Keratinocyte (primary cell): Measurements from ENCODE around the gene RGS6. TPM values are rescaled to one million over a fixed set of nuclear protein-coding genes. Genes with fewer than 3 reads are reported as not detected.

Experiments used
- DNase-seq: peaks from one replicate; pipeline ENCODE4 v3.0.0-alpha.2; 2011; ENCODE audit warnings: low read depth, missing footprints, low spot score
- FAIRE-seq: peaks from 2 replicates; lab custom pipeline; 2011; peaks lifted over from hg19 to GRCh38; lab: Jason Lieb, UNC
- H2AFZ ChIP-seq: 2 replicates; pipeline ENCODE4 v1.6.0; 2012; ENCODE audit warnings: low read length, control low read depth, inconsistent platforms; ENCODE audit not compliant: control insufficient read depth
- H3K27ac ChIP-seq: 2 replicates; pipeline ENCODE4 v1.5.1; 2011; ENCODE audit warnings: low read length; ENCODE audit not compliant: control insufficient read depth, insufficient read depth
- H3K27me3 ChIP-seq: 3 replicates; pipeline ENCODE4 v1.6.0; 2011; ENCODE audit warnings: low read length; ENCODE audit not compliant: control insufficient read depth, insufficient read depth; ENCODE audit errors: extremely low read depth
- H3K36me3 ChIP-seq, 2 experiments: 2 replicates in 1 of 2; 3 replicates in 1 of 2; pipeline ENCODE4 v1.5.1; 2011; ENCODE audit warnings: low read length in 2 of 2, mild to moderate bottlenecking in 1 of 2; ENCODE audit not compliant: control insufficient read depth in 2 of 2, insufficient read depth in 2 of 2; ENCODE audit errors: extremely low read depth in 1 of 2
- H3K4me1 ChIP-seq: 3 replicates; pipeline ENCODE4 v1.5.1; 2011; ENCODE audit warnings: low read length; ENCODE audit not compliant: control insufficient read depth, insufficient read depth; ENCODE audit errors: extremely low read depth
- H3K4me2 ChIP-seq: 3 replicates; pipeline ENCODE4 v1.6.0; 2011; ENCODE audit warnings: low read depth, low read length; ENCODE audit not compliant: control insufficient read depth, insufficient read depth; ENCODE audit errors: extremely low read depth
- H3K4me3 ChIP-seq, 3 experiments: fragments of 200-600 bp in 1 of 3; sonication (generic) in 1 of 3; 2 replicates in 2 of 3; 3 replicates in 1 of 3; pipeline ENCODE4 v1.5.1; 2011 to 2016; ENCODE audit warnings: low read length in 3 of 3, mild to moderate bottlenecking in 3 of 3, control low read depth in 2 of 3, inconsistent platforms in 1 of 3, low read depth in 1 of 3, mixed read lengths in 1 of 3, mixed run types in 1 of 3, moderate library complexity in 1 of 3; ENCODE audit not compliant: control insufficient read depth in 2 of 3, insufficient read depth in 2 of 3; ENCODE audit errors: extremely low read depth in 1 of 3
- H3K79me2 ChIP-seq: 2 replicates; pipeline ENCODE4 v1.6.0; 2012; ENCODE audit warnings: low read length; ENCODE audit not compliant: control insufficient read depth, insufficient read depth
- H3K9ac ChIP-seq: 3 replicates; pipeline ENCODE4 v1.6.0; 2011; ENCODE audit warnings: low read length; ENCODE audit not compliant: control insufficient read depth, insufficient read depth; ENCODE audit errors: extremely low read depth
- H3K9me1 ChIP-seq: 3 replicates; pipeline ENCODE4 v1.6.0; 2011; ENCODE audit warnings: low read length; ENCODE audit not compliant: control insufficient read depth, insufficient read depth; ENCODE audit errors: extremely low read depth
- H3K9me3 ChIP-seq: 2 replicates; pipeline ENCODE4 v1.5.1; 2012; ENCODE audit warnings: low read depth, low read length; ENCODE audit not compliant: control insufficient read depth
- H4K20me1 ChIP-seq: 3 replicates; pipeline ENCODE4 v1.6.0; 2011; ENCODE audit warnings: low read length; ENCODE audit not compliant: control insufficient read depth, insufficient read depth; ENCODE audit errors: extremely low read depth
- EZH2 ChIP-seq: IDR thresholded peaks from one replicate; pipeline ENCODE4 v1.6.1; 2012; ENCODE audit warnings: inconsistent platforms, mild to moderate bottlenecking, low read length, moderate library complexity
- dilution Hi-C: fragments of 300-500 bp; cut with MboI; formaldehyde crosslinking; loops from one replicate; pipeline ENCODE4 v1.7.0; 2020; ENCODE audit warnings: low sequenced_read_pairs; ENCODE audit not compliant: extremely low pct_ligation_motif_present
- polyA plus RNA-seq, 5 experiments: library from polyadenylated mRNA; depleted of rRNA in 3 of 5; stranded (reverse) in 3 of 5; stranded (forward) in 1 of 5; unstranded in 1 of 5; fragments of >200 nt; gene quantifications; 1 replicate in 1 of 5; 2 replicates in 3 of 5; 3 replicates in 1 of 5; pipeline versions ENCODE4 v1.2.1 to v1.2.3, GENCODE V29; 2011 to 2012; ENCODE audit warnings: missing spikeins in 2 of 5, low read depth in 1 of 5, low replicate concordance in 1 of 5
- TF ChIP-seq, protein P1 (sequence below), 3 experiments: IDR thresholded peaks in 1 of 3; conservative IDR thresholded peaks in 1 of 3; optimal IDR thresholded peaks in 1 of 3; 2 replicates in 2 of 3; 3 replicates in 1 of 3; pipeline versions ENCODE3 to v1.5.1; 2011; ENCODE audit warnings: low read length in 3 of 3, mild to moderate bottlenecking in 3 of 3, moderate library complexity in 2 of 3, control low read depth in 1 of 3, inconsistent platforms in 1 of 3; ENCODE audit not compliant: insufficient read depth in 2 of 3; ENCODE audit errors: extremely low read depth in 1 of 3

Gene RGS6
- polyA plus RNA-seq, 1 donor (not counting 4 experiments of a cell fraction or from before 2014, with no cell fraction given) = not detected

DNA sequence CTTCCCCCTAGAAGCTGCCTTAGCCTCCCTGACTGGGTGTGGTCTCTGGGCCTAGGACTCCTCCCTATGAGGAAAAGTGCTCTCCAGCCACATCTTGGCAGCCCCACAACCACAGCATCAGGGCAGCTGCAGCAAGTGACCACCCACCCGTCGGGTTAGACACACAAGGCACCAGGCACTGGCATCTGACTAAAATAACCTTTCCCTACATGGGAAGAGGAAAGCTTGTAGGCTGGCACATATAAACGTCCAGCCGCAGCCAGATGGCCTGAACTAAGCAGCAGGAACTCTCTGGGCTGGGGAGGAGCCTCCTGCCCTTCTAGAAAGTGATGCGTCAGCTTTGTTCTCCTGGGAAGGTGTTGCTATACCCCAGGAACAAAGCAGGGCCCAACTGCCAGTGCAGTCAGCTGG is 632.9 kb downstream of the RGS6 start:
- H2AFZ ChIP-seq = no peak overlapping the region
- dilution Hi-C loops = no loop called here
- no peak overlapping the region for H3K27ac ChIP-seq
- H3K9me1 ChIP-seq = no peaks in the 10 kb centered on the region
- H3K9me3 ChIP-seq = no peaks in the 10 kb centered on the region
- no peaks in the 10 kb centered on the region for H3K36me3 ChIP-seq
- H3K79me2 ChIP-seq = no peaks in the 10 kb centered on the region
- H3K4me1 ChIP-seq = peaks cover 2% of the 10 kb centered on the region
- no peak for DNase-seq
- no peaks in the 10 kb centered on the region for H3K27me3 ChIP-seq
- FAIRE-seq = no peak
- no peak for TF ChIP-seq EZH2
- TF ChIP-seq, protein P1, sequence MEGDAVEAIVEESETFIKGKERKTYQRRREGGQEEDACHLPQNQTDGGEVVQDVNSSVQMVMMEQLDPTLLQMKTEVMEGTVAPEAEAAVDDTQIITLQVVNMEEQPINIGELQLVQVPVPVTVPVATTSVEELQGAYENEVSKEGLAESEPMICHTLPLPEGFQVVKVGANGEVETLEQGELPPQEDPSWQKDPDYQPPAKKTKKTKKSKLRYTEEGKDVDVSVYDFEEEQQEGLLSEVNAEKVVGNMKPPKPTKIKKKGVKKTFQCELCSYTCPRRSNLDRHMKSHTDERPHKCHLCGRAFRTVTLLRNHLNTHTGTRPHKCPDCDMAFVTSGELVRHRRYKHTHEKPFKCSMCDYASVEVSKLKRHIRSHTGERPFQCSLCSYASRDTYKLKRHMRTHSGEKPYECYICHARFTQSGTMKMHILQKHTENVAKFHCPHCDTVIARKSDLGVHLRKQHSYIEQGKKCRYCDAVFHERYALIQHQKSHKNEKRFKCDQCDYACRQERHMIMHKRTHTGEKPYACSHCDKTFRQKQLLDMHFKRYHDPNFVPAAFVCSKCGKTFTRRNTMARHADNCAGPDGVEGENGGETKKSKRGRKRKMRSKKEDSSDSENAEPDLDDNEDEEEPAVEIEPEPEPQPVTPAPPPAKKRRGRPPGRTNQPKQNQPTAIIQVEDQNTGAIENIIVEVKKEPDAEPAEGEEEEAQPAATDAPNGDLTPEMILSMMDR (optimal IDR thresholded peaks at IDR 0.05 in 1 of 3, IDR thresholded peaks at IDR 0.05 in 1 of 3, conservative IDR thresholded peaks at IDR 0.05 in 1 of 3; ENCODE audit: extremely low read depth in 1 of 3, insufficient read depth in 2 of 3, low read length in 3 of 3) = no peak
- H3K4me2 ChIP-seq = no peak overlapping the region
- no peak overlapping the region for H3K4me3 ChIP-seq
- no peak overlapping the region for H3K9ac ChIP-seq
- H4K20me1 ChIP-seq = no peaks in the 10 kb centered on the region

DNA sequence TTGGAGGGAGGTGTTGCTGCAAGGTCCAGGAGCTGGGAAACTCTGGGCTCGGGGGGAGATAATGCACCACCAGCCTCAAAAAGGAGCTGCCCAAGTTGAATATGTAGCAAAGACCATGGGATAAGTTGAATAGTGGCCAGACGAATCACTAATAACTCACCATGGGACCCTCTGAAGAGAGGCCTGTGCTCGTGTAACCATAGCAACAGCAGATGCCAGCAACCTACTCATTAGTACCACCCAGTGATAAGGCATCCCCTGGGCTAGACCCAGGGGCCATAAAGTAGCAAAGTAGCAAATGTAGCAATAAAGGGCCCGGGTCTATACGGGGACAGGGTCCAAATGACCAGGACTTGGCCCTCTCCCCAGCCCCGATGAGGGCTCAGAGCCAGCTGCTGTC is 633.7 kb downstream of the RGS6 start:
- Histone ChIP-seq H2AFZ (no peak overlapping the region), H3K4me2 (no peak overlapping the region), H3K27ac (no peak overlapping the region), H4K20me1 (no peaks in the 10 kb centered on the region), H3K36me3 (no peaks in the 10 kb centered on the region), H3K9me3 (no peaks in the 10 kb centered on the region), H3K79me2 (no peaks in the 10 kb centered on the region), H3K4me3 (no peak overlapping the region), H3K4me1 (no peaks in the 10 kb centered on the region), H3K9ac (no peak overlapping the region), H3K9me1 (no peaks in the 10 kb centered on the region), H3K27me3 (no peaks in the 10 kb centered on the region)
- FAIRE-seq (no peak), DNase-seq (no peak)
- TF ChIP-seq EZH2 = no peak
- TF ChIP-seq, protein P1 (optimal IDR thresholded peaks at IDR 0.05 in 1 of 3, IDR thresholded peaks at IDR 0.05 in 1 of 3, conservative IDR thresholded peaks at IDR 0.05 in 1 of 3; ENCODE audit: extremely low read depth in 1 of 3, insufficient read depth in 2 of 3, low read length in 3 of 3) = no peak
- dilution Hi-C loops = no loop called here
